CD14-positive monocyte (primary cell): ENCODE results near the gene PXDN. TPM values are rescaled to one million over a fixed set of nuclear protein-coding genes. Genes with fewer than 3 reads are reported as not detected.
"Not testable (repeated sequence)": the region's sequence is repeated elsewhere in the genome, so short reads cannot be mapped to it uniquely, and the experiment has no call there.

Experiments used
- DNase-seq, 3 donors: peaks; one replicate each; pipeline ENCODE4 v3.0.0-alpha.2; 2011 to 2022
- H2AFZ ChIP-seq: 2 replicates; pipeline ENCODE4 v1.6.0; 2012; ENCODE audit warnings: mild to moderate bottlenecking, low read depth, low read length, inconsistent platforms; ENCODE audit not compliant: insufficient read depth, poor library complexity, severe bottlenecking
- H3K27ac ChIP-seq, 2 donors: 1 replicate in 1 of 2; 2 replicates in 1 of 2; pipeline ENCODE4 v1.5.1; 2012 to 2013; ENCODE audit warnings: low read length in 2 of 2, control low read depth in 1 of 2, inconsistent platforms in 1 of 2, low read depth in 1 of 2, mild to moderate bottlenecking in 1 of 2
- H3K27me3 ChIP-seq, 2 donors: one replicate each; pipeline versions ENCODE4 v1.6.0 to v1.6.1; 2011 to 2013; ENCODE audit warnings: low read length in 2 of 2; ENCODE audit not compliant: control insufficient read depth in 2 of 2, insufficient read depth in 2 of 2
- H3K36me3 ChIP-seq, 2 donors: replicated peaks in 1 of 2; 1 replicate in 1 of 2; 2 replicates in 1 of 2; pipeline versions ENCODE4 v1.5.1 to v1.6.1; 2012 to 2013; ENCODE audit warnings: low read length in 2 of 2, control low read depth in 1 of 2, inconsistent platforms in 1 of 2, mild to moderate bottlenecking in 1 of 2; ENCODE audit not compliant: insufficient read depth in 2 of 2, control insufficient read depth in 1 of 2
- H3K4me1 ChIP-seq, 2 donors: 1 replicate in 1 of 2; 2 replicates in 1 of 2; pipeline versions ENCODE4 v1.5.1 to v1.6.1; 2012 to 2013; ENCODE audit warnings: low read length in 2 of 2, control low read depth in 1 of 2, inconsistent platforms in 1 of 2, mild to moderate bottlenecking in 1 of 2, moderate library complexity in 1 of 2; ENCODE audit not compliant: insufficient read depth in 2 of 2, control insufficient read depth in 1 of 2
- H3K4me2 ChIP-seq: replicated peaks from 2 replicates; pipeline ENCODE3; 2012; ENCODE audit warnings: low read length, moderate library complexity, mild to moderate bottlenecking; ENCODE audit not compliant: poor library complexity, severe bottlenecking; ENCODE audit errors: extremely low read depth
- H3K4me3 ChIP-seq, 3 experiments: fragments of 200-600 bp in 1 of 3; sonication (generic) in 1 of 3; replicated peaks in 1 of 3; 1 replicate in 2 of 3; 2 replicates in 1 of 3; pipeline ENCODE4 v1.5.1; 2011 to 2013; ENCODE audit warnings: low read length in 3 of 3, mild to moderate bottlenecking in 3 of 3, control low read depth in 2 of 3, low read depth in 2 of 3, inconsistent platforms in 1 of 3, moderate library complexity in 1 of 3
- H3K79me2 ChIP-seq: 2 replicates; pipeline ENCODE4 v1.6.0; 2012; ENCODE audit warnings: mild to moderate bottlenecking, control low read depth, inconsistent platforms, low read length, moderate library complexity; ENCODE audit not compliant: insufficient read depth
- H3K9ac ChIP-seq: 2 replicates; pipeline ENCODE4 v1.6.0; 2017; ENCODE audit warnings: low read length, mild to moderate bottlenecking; ENCODE audit not compliant: insufficient read depth, poor library complexity, severe bottlenecking
- H3K9me3 ChIP-seq, 2 donors: replicated peaks in 1 of 2; 1 replicate in 1 of 2; 2 replicates in 1 of 2; pipeline versions ENCODE4 v1.5.1 to v1.6.1; 2012 to 2013; ENCODE audit warnings: low read length in 2 of 2, control low read depth in 1 of 2; ENCODE audit not compliant: control insufficient read depth in 1 of 2, insufficient read depth in 1 of 2
- H4K20me1 ChIP-seq: 2 replicates; pipeline ENCODE4 v1.6.0; 2012; ENCODE audit warnings: mild to moderate bottlenecking, low read length, control low read depth, moderate library complexity; ENCODE audit not compliant: insufficient read depth
- H3K27ac Mint-ChIP-seq, 7 donors: one replicate each; pipeline ENCODE4 v1.8.0; 2020; ENCODE audit warnings: mild to moderate bottlenecking in 7 of 7, mixed read lengths in 7 of 7, moderate library complexity in 6 of 7, inconsistent platforms in 2 of 7
- H3K27me3 Mint-ChIP-seq, 3 donors: one replicate each; pipeline ENCODE4 v1.8.0; 2021 to 2022; ENCODE audit warnings: low read depth in 3 of 3, mild to moderate bottlenecking in 3 of 3, mixed read lengths in 3 of 3, moderate library complexity in 3 of 3, inconsistent platforms in 1 of 3
- H3K36me3 Mint-ChIP-seq, 2 donors: one replicate each; pipeline ENCODE4 v1.8.0; 2020; ENCODE audit warnings: mixed read lengths in 2 of 2, inconsistent platforms in 1 of 2, mild to moderate bottlenecking in 1 of 2
- H3K4me1 Mint-ChIP-seq: one replicate; pipeline ENCODE4 v1.8.0; 2020; ENCODE audit warnings: mild to moderate bottlenecking, mixed read lengths
- H3K4me3 Mint-ChIP-seq, 2 donors: one replicate each; pipeline ENCODE4 v1.8.0; 2020; ENCODE audit warnings: mild to moderate bottlenecking in 2 of 2, mixed read lengths in 2 of 2, moderate library complexity in 1 of 2
- H3K9me3 Mint-ChIP-seq, 7 donors: one replicate each; pipeline ENCODE4 v1.8.0; 2020 to 2022; ENCODE audit warnings: mixed read lengths in 7 of 7, mild to moderate bottlenecking in 6 of 7, moderate library complexity in 6 of 7, inconsistent platforms in 2 of 7
- WGBS: methylation state at CpG from one replicate; pipeline ENCODE4 v1.1.5; 2013; ENCODE audit warnings: missing lambda C conversion rate; ENCODE audit not compliant: insufficient coverage; 5-methylcytosine and 5-hydroxymethylcytosine counted together
- intact Hi-C, 2 donors: fragments of 100-400 bp; cut with micrococcal nuclease; formaldehyde crosslinking; loops; one replicate each; pipeline versions ENCODE4 v1.15.0 to v1.15.1; 2023
- polyA plus RNA-seq, 3 donors: library from polyadenylated mRNA; depleted of rRNA in 1 of 3; unstranded in 2 of 3; stranded (reverse) in 1 of 3; fragments of 300-500 nt in 2 of 3; fragments of >200 nt in 1 of 3; fragmentation: Illumina TruSeq in 2 of 3; gene quantifications; 1 replicate in 2 of 3; 2 replicates in 1 of 3; pipeline ENCODE4 v1.2.3, GENCODE V29; 2012 to 2021
- TF ChIP-seq, protein P1 (sequence below): fragments of 200-600 bp; IDR thresholded peaks from one replicate; pipeline ENCODE4 v1.8.0; 2022; ENCODE audit warnings: antibody characterized with exemption, mild to moderate bottlenecking

The PXDN gene
- polyA plus RNA-seq, 3 donors, result not detected

DNA sequence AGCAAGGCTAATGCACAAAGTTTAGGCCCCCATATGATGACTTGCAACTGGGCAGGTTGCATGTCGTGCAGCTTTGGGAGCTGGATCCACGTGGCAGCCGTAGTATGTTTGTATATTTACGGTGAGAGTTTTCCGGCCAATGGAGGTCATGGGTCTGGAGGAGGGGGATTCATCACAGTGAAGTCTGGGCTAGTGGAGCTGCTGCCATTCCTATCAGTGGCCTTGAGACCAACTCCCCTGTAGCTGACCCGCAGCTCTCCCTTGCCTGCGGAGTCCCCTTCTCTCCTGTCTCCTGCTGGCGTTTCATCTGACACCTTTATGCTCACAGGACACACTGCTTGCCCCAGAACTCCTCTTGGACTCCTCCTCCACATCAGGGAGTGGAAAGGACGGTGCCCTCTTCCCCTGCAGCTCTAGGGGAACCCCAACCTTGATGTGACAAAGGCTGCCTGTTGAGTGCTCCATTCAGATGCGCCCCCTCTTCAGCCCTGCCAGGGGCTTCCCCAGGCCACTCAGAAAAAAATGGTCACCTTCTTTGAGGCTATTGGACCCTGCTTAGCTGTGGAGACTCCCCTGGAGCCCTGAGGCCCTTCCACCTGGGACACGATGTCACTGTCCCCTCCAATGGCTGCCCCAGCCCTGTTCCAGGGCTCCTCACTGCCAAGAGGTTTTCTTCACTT, 121.7 kb downstream of the PXDN start:
- Histone ChIP-seq H3K27me3 (no peaks in the 10 kb centered on the region), H3K36me3 (no peaks in the 10 kb centered on the region), H3K4me2 (no peak overlapping the region), H4K20me1 (no peaks in the 10 kb centered on the region), H3K4me1 (no peaks in the 10 kb centered on the region), H3K9ac (no peak overlapping the region), H3K9me3 (peaks cover 4 to 10% of the 10 kb centered on the region in 2 donors), H3K79me2 (no peaks in the 10 kb centered on the region), H2AFZ (no peak overlapping the region), H3K27ac (no peak overlapping the region), H3K4me3 (no peak overlapping the region)
- TF ChIP-seq, protein P1, sequence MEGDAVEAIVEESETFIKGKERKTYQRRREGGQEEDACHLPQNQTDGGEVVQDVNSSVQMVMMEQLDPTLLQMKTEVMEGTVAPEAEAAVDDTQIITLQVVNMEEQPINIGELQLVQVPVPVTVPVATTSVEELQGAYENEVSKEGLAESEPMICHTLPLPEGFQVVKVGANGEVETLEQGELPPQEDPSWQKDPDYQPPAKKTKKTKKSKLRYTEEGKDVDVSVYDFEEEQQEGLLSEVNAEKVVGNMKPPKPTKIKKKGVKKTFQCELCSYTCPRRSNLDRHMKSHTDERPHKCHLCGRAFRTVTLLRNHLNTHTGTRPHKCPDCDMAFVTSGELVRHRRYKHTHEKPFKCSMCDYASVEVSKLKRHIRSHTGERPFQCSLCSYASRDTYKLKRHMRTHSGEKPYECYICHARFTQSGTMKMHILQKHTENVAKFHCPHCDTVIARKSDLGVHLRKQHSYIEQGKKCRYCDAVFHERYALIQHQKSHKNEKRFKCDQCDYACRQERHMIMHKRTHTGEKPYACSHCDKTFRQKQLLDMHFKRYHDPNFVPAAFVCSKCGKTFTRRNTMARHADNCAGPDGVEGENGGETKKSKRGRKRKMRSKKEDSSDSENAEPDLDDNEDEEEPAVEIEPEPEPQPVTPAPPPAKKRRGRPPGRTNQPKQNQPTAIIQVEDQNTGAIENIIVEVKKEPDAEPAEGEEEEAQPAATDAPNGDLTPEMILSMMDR, result no peak
- Mint-ChIP-seq H3K36me3 (no peaks in the 10 kb centered on the region), H3K27me3 (peaks cover 0 to 6% (median 1%) of the 10 kb centered on the region in 3 donors), H3K4me1 (no peaks in the 10 kb centered on the region), H3K4me3 (no peak overlapping the region), H3K9me3 (peaks cover 3 to 19% (median 6%) of the 10 kb centered on the region in 7 donors), H3K27ac (no peak overlapping the region)
- DNase-seq, result no peak
- 86% methylated on average over 11 of the region's 11 CpGs for WGBS
- intact Hi-C loops, result no loop called here

DNA sequence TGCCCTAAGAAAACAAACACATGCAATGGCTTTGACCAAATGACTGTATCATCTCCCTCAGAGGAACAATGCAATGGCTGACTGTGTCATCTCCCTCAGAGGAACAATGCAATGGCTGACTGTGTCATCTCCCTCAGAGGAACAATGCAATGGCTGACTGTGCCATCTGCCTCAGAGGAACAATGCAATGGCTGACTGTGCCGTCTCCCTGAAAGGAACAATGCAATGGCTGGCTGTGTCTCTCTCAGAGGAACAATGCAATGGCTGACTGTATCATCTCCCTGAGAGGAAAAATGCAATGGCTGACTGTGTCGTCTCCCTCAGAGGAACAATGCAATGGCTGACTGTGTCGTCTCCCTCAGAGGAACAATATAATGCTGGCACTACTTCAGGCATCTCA, 122.3 kb downstream of the PXDN start:
- H3K9me3 ChIP-seq, result peaks cover 4 to 10% of the 10 kb centered on the region in 2 donors
- H3K4me3 ChIP-seq, H3K36me3 ChIP-seq, H3K27me3 ChIP-seq, H3K9ac ChIP-seq, DNase-seq, H3K4me1 Mint-ChIP-seq, H3K27me3 Mint-ChIP-seq, H3K36me3 Mint-ChIP-seq, intact Hi-C loops, H3K4me3 Mint-ChIP-seq, H3K27ac ChIP-seq, H3K27ac Mint-ChIP-seq, H3K4me2 ChIP-seq, H3K4me1 ChIP-seq, H4K20me1 ChIP-seq, H2AFZ ChIP-seq, H3K79me2 ChIP-seq: not testable (repeated sequence)
- 82% methylated on average over 3 of the region's 3 CpGs for WGBS
- H3K9me3 Mint-ChIP-seq, result peaks cover 3 to 19% (median 6%) of the 10 kb centered on the region in 7 donors
